Type B pancreatic cell (in vitro differentiated cells): ENCODE measurements around the gene L3MBTL4. TPM values are rescaled to one million over a fixed set of nuclear protein-coding genes. Genes with fewer than 3 reads are reported as not detected.

Experiments
- DNase-seq: peaks from one replicate; pipeline ENCODE4 v3.0.0; 2021; ENCODE audit warnings: mixed read lengths; ENCODE audit not compliant: unreplicated experiment; ENCODE audit errors: extremely low spot score
- H3K27ac Mint-ChIP-seq: 2 replicates; pipeline ENCODE4 v1.8.0; 2021; ENCODE audit warnings: mild to moderate bottlenecking, mixed read lengths
- H3K27me3 Mint-ChIP-seq: 2 replicates; pipeline ENCODE4 v1.8.0; 2021; ENCODE audit warnings: mixed read lengths
- H3K36me3 Mint-ChIP-seq: 2 replicates; pipeline ENCODE4 v1.8.0; 2021; ENCODE audit warnings: mixed read lengths
- H3K4me1 Mint-ChIP-seq: one replicate; pipeline ENCODE4 v1.8.0; 2021; ENCODE audit warnings: mixed read lengths; ENCODE audit not compliant: unreplicated experiment
- H3K4me3 Mint-ChIP-seq: 2 replicates; pipeline ENCODE4 v1.8.0; 2021; ENCODE audit warnings: mild to moderate bottlenecking, mixed read lengths
- H3K9me3 Mint-ChIP-seq: 2 replicates; pipeline ENCODE4 v1.8.0; 2021; ENCODE audit warnings: mixed read lengths
- total RNA-seq: library from RNA; stranded (reverse); gene quantifications from 2 replicates; pipeline ENCODE4 v1.2.1, GENCODE V29; 2021; ENCODE audit warnings: low replicate concordance
- TF ChIP-seq, protein P1 (sequence below): fragments of 200-600 bp; sonication (generic); conservative IDR thresholded peaks from 2 replicates; pipeline ENCODE4 v1.5.0; 2021; ENCODE audit warnings: antibody characterized with exemption, mild to moderate bottlenecking

Gene L3MBTL4
- total RNA-seq, 1 donor from 2014 or later = 2.2 TPM

DNA sequence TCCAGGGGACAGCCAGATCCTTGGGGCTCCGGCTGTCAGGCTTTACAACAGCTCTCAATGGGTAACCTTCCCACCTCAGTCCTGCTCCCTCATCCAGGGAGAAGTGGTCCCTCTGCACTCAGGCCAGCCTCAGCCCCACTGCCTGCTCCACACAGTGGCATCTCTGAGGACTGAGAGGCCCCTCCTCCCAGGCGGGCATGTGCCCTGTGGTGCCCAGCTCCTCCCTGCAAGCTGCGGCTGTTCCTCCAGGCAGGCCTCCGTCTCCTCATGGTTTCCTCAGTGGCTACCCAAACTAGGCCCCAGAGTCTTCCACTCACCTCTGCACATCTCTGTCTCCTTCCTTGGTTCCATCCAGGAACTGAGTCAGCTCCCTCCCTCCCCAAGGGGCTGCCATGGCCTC lies 437.7 kb downstream of the L3MBTL4 start:
- no peaks in the 10 kb centered on the region for H3K9me3 Mint-ChIP-seq
- no peak for DNase-seq
- no peaks in the 10 kb centered on the region for H3K36me3 Mint-ChIP-seq
- H3K4me1 Mint-ChIP-seq = no peaks in the 10 kb centered on the region
- no peak overlapping the region for H3K4me3 Mint-ChIP-seq
- H3K27ac Mint-ChIP-seq = no peak overlapping the region
- H3K27me3 Mint-ChIP-seq = peaks cover 35% of the 10 kb centered on the region
- TF ChIP-seq, protein P1, sequence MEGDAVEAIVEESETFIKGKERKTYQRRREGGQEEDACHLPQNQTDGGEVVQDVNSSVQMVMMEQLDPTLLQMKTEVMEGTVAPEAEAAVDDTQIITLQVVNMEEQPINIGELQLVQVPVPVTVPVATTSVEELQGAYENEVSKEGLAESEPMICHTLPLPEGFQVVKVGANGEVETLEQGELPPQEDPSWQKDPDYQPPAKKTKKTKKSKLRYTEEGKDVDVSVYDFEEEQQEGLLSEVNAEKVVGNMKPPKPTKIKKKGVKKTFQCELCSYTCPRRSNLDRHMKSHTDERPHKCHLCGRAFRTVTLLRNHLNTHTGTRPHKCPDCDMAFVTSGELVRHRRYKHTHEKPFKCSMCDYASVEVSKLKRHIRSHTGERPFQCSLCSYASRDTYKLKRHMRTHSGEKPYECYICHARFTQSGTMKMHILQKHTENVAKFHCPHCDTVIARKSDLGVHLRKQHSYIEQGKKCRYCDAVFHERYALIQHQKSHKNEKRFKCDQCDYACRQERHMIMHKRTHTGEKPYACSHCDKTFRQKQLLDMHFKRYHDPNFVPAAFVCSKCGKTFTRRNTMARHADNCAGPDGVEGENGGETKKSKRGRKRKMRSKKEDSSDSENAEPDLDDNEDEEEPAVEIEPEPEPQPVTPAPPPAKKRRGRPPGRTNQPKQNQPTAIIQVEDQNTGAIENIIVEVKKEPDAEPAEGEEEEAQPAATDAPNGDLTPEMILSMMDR = no peak

DNA sequence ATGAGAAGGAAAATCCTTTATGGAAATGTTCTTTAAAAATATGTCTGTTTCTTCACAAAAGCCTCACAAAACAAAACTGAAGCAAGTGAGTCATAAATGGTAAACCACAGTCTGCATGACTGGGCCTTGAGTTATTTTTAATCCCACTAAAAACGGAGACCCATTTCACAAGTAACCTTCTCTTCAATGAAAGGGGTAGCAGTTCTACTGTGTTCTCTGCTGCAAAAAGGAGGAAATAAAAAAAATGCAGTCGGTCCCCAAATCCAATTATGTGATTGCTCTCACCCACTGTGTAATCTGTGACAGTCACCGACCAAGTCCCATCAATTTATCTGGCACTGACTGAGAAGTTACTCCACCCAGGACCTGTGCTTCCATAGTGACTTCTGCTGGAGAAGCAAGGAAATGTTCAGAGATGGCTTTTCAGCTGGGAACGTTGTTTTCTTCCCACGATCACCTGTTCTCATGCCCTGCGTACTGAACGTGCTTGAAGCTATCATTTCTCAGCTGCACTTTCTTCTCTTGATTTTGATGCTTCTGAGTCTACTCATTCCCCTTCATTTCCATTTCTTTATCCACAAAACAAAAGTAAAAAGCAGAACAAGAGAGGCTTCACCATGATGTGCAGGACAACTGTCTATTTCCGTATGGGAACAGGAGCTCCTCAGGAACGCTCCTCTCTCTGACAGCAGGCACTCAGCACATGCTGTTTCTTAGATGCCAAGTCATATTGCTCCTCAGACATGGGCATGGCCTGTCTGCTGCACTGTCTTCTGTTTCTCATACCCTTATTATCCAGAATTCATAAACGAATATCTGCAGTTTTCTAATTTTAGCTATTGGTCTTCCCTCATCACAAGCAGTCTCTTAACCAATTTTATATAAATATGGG lies 439.4 kb downstream of the L3MBTL4 start:
- Mint-ChIP-seq H3K4me3 (no peak overlapping the region), H3K4me1 (peaks cover 9% of the 10 kb centered on the region), H3K9me3 (no peaks in the 10 kb centered on the region), H3K27me3 (peaks cover 48% of the 10 kb centered on the region), H3K27ac (no peak overlapping the region), H3K36me3 (no peaks in the 10 kb centered on the region)
- no peak for DNase-seq
- TF ChIP-seq, protein P1 = no peak

DNA sequence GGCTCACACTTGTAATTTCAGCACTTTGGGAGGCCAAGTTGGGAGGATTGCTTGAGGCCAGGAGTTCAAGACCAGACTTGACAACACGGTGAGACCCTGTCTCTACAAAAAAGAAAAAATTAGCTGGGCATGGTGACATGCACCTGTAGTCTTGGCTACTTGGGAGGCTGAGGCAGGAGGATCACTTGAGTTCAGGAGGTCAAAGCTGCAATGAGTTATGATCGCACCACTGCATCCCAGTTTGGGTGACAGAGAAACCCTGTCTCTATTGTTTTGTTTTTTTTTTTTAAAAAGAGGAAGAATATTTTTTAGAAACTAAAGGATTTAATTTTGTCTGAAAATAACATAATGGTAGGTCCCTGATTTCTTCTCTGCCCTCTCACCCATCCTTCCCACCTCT lies 440.0 kb downstream of the L3MBTL4 start:
- Mint-ChIP-seq H3K9me3 (no peaks in the 10 kb centered on the region), H3K27me3 (peaks cover 51% of the 10 kb centered on the region), H3K4me1 (peaks cover 15% of the 10 kb centered on the region), H3K27ac (no peak overlapping the region), H3K4me3 (no peak overlapping the region), H3K36me3 (no peaks in the 10 kb centered on the region)
- DNase-seq = no peak
- TF ChIP-seq, protein P1 = no peak

- Mint-ChIP-seq H3K27me3 (peaks cover 48% of the 10 kb centered on the region), H3K36me3 (no peaks in the 10 kb centered on the region), H3K4me1 (peaks cover 15% of the 10 kb centered on the region), H3K27ac (no peak overlapping the region), H3K9me3 (no peaks in the 10 kb centered on the region), H3K4me3 (no peak overlapping the region)
- TF ChIP-seq, protein P1 = no peak
- DNase-seq = no peak
Measured at GRCh38 chr18:5973099-5973498, 441.6 kb downstream of the L3MBTL4 start.

DNA sequence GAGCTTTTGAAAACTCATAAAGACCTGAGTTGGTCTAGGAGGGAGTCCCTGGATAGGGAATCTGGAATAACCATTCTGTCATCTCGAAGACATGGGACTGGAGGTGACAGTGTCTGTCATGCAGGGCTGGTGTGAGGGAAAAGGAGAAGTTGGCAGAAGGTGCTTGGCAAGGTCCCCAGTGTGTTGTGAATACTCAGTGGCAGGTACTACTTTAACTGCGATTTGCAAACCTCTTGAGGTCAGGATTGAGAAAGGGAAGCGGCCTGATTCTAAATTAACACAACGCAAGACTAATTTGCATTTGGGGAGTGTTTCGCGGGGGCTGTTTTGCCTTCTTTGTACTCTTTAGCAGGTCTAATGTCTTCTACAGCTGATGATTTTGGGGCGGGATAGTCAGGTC lies 442.4 kb downstream of the L3MBTL4 start:
- H3K27me3 Mint-ChIP-seq = peaks cover 49% of the 10 kb centered on the region
- TF ChIP-seq, protein P1 = no peak
- H3K4me1 Mint-ChIP-seq = peaks cover 15% of the 10 kb centered on the region
- H3K27ac Mint-ChIP-seq = no peak overlapping the region
- H3K9me3 Mint-ChIP-seq = no peaks in the 10 kb centered on the region
- H3K4me3 Mint-ChIP-seq = no peak overlapping the region
- H3K36me3 Mint-ChIP-seq = no peaks in the 10 kb centered on the region
- no peak for DNase-seq
